ENCODE results near the gene GOLGA8N. TPM values are rescaled to one million over a fixed set of nuclear protein-coding genes. Genes with fewer than 3 reads are reported as not detected.
"Not testable (repeated sequence)": the region's sequence is repeated elsewhere in the genome, so short reads cannot be mapped to it uniquely, and the experiment has no call there.

GOLGA8N gene
- total RNA-seq, result 1 to 10 TPM in 1 of 2 experiments, under 1 TPM in 1; 0.65 to 1.0 TPM

GRCh38 chr15:32593151-32593550 is at the start of gene GOLGA8N:
Gene GOLGA8N (plus strand): TSS chr15:32593456.
- CTCF ChIA-PET, POLR2A ChIA-PET: not testable (repeated sequence)

- POLR2A ChIA-PET, result not testable (repeated sequence)
Observed at GRCh38 chr15:32543456-32543855, 49.8 kb upstream of the GOLGA8N start.

GRCh38 chr15:32545129-32545528 is 48.1 kb upstream of the GOLGA8N start:
- POLR2A ChIA-PET, CTCF ChIA-PET: not testable (repeated sequence)

More at GRCh38 chr15:32543456-32543855, 49.8 kb upstream of the GOLGA8N start:
- CTCF ChIA-PET, result not testable (repeated sequence)

- POLR2A ChIA-PET, CTCF ChIA-PET: not testable (repeated sequence)
Observed at GRCh38 chr15:32554587-32554986, 38.7 kb upstream of the GOLGA8N start.

GRCh38 chr15:32562198-32562597 is 31.1 kb upstream of the GOLGA8N start:
- CTCF ChIA-PET, POLR2A ChIA-PET: not testable (repeated sequence)

GRCh38 chr15:32568988-32569387 is 24.3 kb upstream of the GOLGA8N start:
- CTCF ChIA-PET, POLR2A ChIA-PET: not testable (repeated sequence)

- POLR2A ChIA-PET, CTCF ChIA-PET: not testable (repeated sequence)
Observed at GRCh38 chr15:32578482-32578881, 14.8 kb upstream of the GOLGA8N start.

- CTCF ChIA-PET, POLR2A ChIA-PET: not testable (repeated sequence)
Observed at GRCh38 chr15:32585844-32586243, 7.4 kb upstream of the GOLGA8N start.

- CTCF ChIA-PET, POLR2A ChIA-PET: not testable (repeated sequence)
Observed at GRCh38 chr15:32609518-32609917, 16.3 kb downstream of the GOLGA8N start.

- CTCF ChIA-PET, POLR2A ChIA-PET: not testable (repeated sequence)
Observed at GRCh38 chr15:32610719-32611118, 17.5 kb downstream of the GOLGA8N start.

- POLR2A ChIA-PET, CTCF ChIA-PET: not testable (repeated sequence)
Observed at GRCh38 chr15:32614712-32615050, 21.4 kb downstream of the GOLGA8N start.

- POLR2A ChIA-PET, CTCF ChIA-PET: not testable (repeated sequence)
Observed at GRCh38 chr15:32615051-32615870, 22.0 kb downstream of the GOLGA8N start, which contains the start of gene ARHGAP11A. Gene ARHGAP11A (plus strand): TSS chr15:32615504. CDS start chr15:32616212, 708 bp downstream.

GRCh38 chr15:32615871-32616426 is 22.7 kb downstream of the GOLGA8N start:
- CTCF ChIA-PET, POLR2A ChIA-PET: not testable (repeated sequence)

GRCh38 chr15:32636410-32636809 is 43.2 kb downstream of the GOLGA8N start:
- CTCF ChIA-PET, result no interaction called here
- POLR2A ChIA-PET, result no interaction called here

GRCh38 chr15:32636908-32637567 is 43.8 kb downstream of the GOLGA8N start:
- ChIA-PET CTCF (no interaction called here), POLR2A (no interaction called here)

GRCh38 chr15:32637704-32638103 is 44.4 kb downstream of the GOLGA8N start:
- CTCF ChIA-PET, result no interaction called here
- POLR2A ChIA-PET, result no interaction called here

- ChIA-PET CTCF (no interaction called here), POLR2A (no interaction called here)
Observed at GRCh38 chr15:32641517-32642059, 48.3 kb downstream of the GOLGA8N start, which contains the start of gene SCG5. Gene SCG5 (plus strand): TSS chr15:32641710. CDS start chr15:32643593, 1,883 bp downstream.

GRCh38 chr15:32642667-32643435 is 49.6 kb downstream of the GOLGA8N start:
- POLR2A ChIA-PET, result interaction anchor here (0.6 kb wide), 1 partner anchor 20 kb away, joined by 4 read pairs; no protein-coding TSS in a partner anchor
- CTCF ChIA-PET, result no interaction called here

GRCh38 chr15:32643907-32644445 is 50.7 kb downstream of the GOLGA8N start:
- CTCF ChIA-PET, result no interaction called here
- POLR2A ChIA-PET, result no interaction called here

- CTCF ChIA-PET, result no interaction called here
- POLR2A ChIA-PET, result no interaction called here
Observed at GRCh38 chr15:32646291-32646690, 53.0 kb downstream of the GOLGA8N start.

Data from activated CD8-positive, alpha-beta memory T cell treated with anti-CD3 and anti-CD28 coated beads for 36 hours (primary cell).